CD4-positive, alpha-beta T cell treated with Interleukin-17A for 4 hours (primary cell): ENCODE measurements around the gene KLHL30.
A peak's percentile ranks its signal among the peaks of the same experiment; 100 is the strongest.
"Not testable (repeated sequence)": the region's sequence is repeated elsewhere in the genome, so short reads cannot be mapped to it uniquely, and the experiment has no call there.

ENCODE experiments used
- DNase-seq: peaks from one replicate; pipeline ENCODE4 v3.0.0-alpha.2; 2020; ENCODE audit warnings: mixed read lengths

Gene KLHL30

GRCh38 chr2:238103465-238104225, 34.8 kb upstream of the KLHL30 start:
- no peak for DNase-seq

GRCh38 chr2:238104226-238104690, 34.2 kb upstream of the KLHL30 start:
- DNase-seq = no peak

- no peak for DNase-seq
Observed at GRCh38 chr2:238104691-238105371, 33.6 kb upstream of the KLHL30 start.

GRCh38 chr2:238105506-238106338, 32.7 kb upstream of the KLHL30 start:
- no peak for DNase-seq

GRCh38 chr2:238106339-238106697, 32.1 kb upstream of the KLHL30 start:
- no peak for DNase-seq

DNA sequence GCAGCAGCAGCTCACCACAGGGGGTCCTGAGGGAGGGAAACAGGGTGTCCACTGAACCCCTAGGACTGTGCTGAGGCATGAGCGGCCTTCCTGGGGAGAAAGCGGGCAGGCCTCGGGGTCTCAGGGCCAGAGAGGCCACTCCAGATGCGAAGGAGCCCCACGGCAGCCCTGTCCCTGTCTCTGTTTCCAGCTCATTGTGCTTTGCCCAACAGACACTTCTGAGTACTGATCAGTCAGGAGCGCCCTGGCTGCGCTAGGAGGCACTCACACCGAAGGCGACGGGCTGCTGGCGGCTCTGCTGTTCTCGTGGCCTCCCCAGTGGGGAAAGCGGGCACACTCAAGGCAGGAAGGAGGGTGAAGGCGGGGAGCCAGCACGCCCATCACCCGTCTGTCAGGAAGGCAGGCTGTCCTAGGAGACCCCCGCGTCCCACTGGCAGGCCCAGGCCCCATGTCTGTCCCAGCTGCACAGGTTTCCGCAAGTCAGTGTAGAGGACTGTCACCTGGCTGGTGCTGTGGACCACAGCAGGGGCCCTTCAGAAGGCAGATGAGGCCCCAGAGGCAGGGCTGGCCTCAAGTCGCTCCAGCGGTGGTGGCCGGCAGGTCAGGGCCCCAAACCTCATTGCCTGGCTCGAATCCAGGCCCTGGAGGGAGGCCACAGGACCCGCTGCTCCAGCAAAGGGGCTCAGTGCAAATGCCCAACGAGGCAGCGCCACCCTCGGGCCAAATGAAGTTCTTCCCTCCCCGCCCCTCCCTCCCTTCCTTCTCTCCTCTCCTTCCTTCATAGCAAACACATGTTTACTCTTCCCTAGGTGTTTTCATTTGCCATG, 31.6 kb upstream of the KLHL30 start:
- no peak for DNase-seq

- DNase-seq = no peak
Observed at GRCh38 chr2:238107525-238108422, 30.7 kb upstream of the KLHL30 start.

GRCh38 chr2:238108423-238109183, 29.9 kb upstream of the KLHL30 start:
- DNase-seq = peak; percentile 46

GRCh38 chr2:238113611-238114010, 24.9 kb upstream of the KLHL30 start:
- no peak for DNase-seq

DNA sequence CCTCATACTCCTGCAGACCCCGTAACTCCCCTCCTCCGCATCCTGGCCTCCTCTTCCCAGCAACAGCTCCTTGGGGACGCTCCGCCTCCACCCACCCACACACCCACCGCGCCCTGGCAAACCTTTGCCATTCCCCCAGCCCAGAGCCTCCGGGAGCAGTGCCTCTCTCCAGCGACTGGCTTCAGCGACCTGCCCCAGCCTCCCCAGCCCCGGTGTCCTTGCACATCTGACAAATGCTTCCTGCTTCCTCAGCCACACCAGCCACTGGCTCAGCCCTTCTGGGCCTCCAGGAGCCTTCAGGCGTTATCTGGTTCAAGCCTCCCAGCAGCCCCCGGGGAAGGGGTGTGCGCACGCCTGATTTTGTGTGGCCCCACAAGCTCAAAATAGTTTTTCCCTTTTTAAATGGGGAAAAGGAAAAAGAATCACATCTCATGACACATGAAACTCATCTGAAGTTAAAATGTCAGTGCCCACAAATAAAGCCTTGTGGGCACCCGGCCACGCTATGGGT, 24.1 kb upstream of the KLHL30 start:
- DNase-seq = no peak

DNA sequence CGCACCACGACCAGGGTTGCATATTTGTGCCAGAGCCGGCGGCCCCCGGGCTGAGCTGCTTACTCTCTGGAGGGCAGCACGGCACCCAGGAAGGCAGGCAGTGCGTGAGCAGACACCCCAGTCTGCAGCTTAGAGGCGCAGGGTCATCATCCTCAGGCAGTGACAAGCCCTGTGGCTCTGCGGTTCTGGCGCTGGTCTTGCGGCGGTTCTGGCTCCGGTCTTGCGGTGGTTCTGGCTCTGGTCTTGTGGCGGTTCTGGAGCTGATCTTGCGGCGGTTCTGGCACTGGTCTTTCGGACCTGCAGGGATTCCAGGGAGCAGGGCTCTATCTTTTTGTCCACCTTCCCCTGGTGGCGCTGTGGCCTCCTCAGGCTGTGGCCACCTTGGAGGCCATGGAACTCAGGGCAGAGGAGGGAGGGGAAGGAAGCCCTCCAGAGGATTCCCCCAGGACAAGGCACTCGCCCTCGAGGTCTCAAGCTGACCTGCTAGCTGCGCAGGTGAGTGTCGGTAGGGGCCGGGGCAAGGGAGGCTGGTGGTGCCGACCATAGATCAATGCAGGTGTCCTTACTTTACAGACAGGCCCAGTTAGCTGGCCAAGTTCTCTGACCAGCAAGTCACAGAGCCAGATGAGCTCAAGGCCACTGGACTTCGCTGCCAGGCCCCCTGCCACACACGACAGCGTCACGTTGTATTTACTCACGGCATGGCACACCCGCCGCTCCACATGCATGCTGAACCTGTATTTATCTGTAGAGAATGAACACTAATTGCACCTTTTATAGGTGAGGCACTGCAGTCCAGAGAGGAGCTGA, 23.4 kb upstream of the KLHL30 start:
- DNase-seq = no peak

DNA sequence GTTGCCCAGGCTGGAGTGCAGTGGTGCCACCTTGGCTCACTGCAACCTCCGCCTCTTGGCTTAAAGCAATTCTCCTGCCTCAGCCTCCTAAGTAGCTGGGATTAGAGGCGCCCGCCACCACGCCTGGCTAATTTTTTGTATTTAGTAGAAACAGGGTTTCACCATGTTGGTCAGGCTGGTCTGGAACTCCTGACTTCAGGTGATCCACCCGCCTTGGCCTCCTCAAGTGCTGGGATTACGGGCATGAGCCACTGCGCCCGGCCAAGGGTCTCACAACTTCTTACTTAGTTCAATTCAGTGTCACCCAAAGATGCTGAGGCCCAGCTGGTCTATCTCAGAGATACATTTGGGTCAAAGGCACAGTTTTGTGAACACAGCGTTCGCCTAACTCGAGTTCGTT, 22.8 kb upstream of the KLHL30 start:
- DNase-seq = not testable (repeated sequence)

GRCh38 chr2:238116298-238117198, 21.9 kb upstream of the KLHL30 start:
- DNase-seq = no peak

DNA sequence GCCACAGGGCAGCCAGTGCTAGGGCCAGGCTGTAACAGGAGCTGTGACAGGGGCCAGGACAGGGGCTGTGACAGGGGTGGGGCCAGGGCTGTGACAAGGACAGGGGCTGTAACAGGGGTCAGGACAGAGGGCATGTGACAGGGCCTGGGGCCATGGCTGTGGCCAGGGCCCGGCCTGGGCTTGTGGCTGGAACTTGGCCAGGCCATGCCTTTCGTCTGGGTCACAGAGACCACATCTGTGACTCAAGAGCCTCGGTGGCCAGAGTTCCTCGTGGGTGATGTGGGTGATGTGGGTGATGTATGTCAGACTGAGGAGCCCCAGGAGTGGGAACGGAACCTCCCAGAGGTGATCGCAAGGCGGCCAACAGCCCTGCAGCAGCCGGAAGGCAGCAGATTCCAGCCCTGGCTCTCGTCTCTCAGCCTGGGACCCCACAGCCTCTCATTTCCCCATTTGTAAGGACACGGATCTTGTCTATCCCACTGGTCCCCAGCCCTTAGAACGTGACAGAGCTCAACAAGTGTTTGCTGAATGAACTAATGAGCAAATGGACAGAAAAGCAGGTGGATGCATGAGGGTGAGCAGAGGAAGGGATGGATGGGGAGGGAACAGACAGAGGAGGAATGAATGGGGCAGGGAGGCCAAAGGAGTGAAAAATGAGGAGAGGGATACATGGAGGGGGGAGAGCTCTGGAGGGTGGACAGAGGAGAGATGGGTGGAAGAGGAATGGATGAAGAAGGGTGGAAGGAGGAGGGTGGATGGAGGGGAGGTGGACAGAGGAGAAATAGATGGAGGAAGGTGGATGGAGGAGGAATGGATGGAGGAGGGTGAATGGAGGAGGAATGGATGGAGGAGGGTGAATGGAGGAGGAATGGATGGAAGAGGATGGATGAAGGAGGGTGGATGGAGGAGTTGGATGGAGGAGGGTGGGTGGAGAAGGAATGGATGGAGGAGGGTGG, 21.0 kb upstream of the KLHL30 start:
- DNase-seq = no peak

DNA sequence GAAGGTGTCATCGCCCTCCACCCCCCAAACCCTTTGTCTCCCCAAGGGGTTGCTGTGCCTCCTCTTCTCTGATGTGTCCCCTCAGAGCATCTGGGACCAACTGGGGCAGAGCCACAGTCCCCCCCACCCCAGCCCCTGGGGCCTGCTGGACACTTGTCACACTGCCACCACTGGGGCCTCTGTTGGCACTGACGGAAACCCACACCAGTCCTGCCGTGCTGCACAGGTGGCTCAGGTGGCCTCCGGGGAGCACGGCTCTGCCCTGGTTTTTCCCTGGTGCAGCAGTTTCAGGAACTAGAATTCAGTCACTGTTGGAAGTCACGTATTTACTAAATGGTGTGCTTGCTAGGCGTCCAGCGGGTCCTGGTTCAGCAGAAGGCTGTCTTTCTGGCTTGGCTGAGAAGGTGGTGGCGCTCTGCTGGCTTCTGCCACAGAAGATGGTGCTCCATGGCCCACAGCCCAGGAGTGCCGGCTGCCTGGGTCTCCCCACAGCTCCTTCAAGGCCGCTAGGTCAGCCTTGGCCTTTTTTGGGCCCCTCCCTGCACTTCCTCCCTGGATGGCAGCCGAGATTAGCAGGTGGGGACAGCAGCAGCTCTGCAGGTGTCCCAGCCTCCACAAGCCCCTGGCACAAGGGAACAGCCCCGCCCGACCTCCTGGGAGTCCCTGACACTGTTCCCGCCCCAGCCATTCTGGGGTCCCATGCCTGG, 18.6 kb upstream of the KLHL30 start:
- no peak for DNase-seq

- DNase-seq = no peak
Observed at GRCh38 chr2:238120463-238121298, 17.8 kb upstream of the KLHL30 start.
